WTC11 (cell line): ENCODE measurements around the gene NOG. TPM values are rescaled to one million over a fixed set of nuclear protein-coding genes. Genes with fewer than 3 reads are reported as not detected.

ENCODE experiments used
- ATAC-seq: fragments of 200-7000 bp; cut with Tn5 transposase; 2 replicates; pipeline ENCODE4 v1.10.0; 2021; ENCODE audit warnings: mild to moderate bottlenecking, moderate library complexity
- CTCF ChIA-PET: fragments of 300-600 bp; sonication (Branson Sonifier 250); formaldehyde crosslinking; loops from one replicate; lab custom pipeline; 2021; ENCODE audit warnings: antibody characterized with exemption; lab: Charles Lee
- POLR2A ChIA-PET: fragments of 350-600 bp; sonication (Branson Sonifier 250); formaldehyde crosslinking; loops from one replicate; lab custom pipeline; 2021; ENCODE audit warnings: antibody characterized with exemption; lab: Charles Lee
- DNase-seq: peaks from one replicate; pipeline ENCODE4 v3.0.0; 2021; ENCODE audit warnings: low spot score
- H3K27ac Mint-ChIP-seq: 2 replicates; pipeline ENCODE4 v1.8.0; 2021; ENCODE audit warnings: mixed read lengths
- H3K27me3 Mint-ChIP-seq: 2 replicates; pipeline ENCODE4 v1.8.0; 2021; ENCODE audit warnings: low read depth, mild to moderate bottlenecking, moderate library complexity, mixed read lengths
- H3K36me3 Mint-ChIP-seq: 2 replicates; pipeline ENCODE4 v1.8.0; 2021; ENCODE audit warnings: mixed read lengths
- H3K4me1 Mint-ChIP-seq: 2 replicates; pipeline ENCODE4 v1.8.0; 2022; ENCODE audit warnings: mixed read lengths
- H3K4me3 Mint-ChIP-seq: 2 replicates; pipeline ENCODE4 v1.8.0; 2021; ENCODE audit warnings: mild to moderate bottlenecking, moderate library complexity, mixed read lengths
- H3K9me3 Mint-ChIP-seq: 2 replicates; pipeline ENCODE4 v1.8.0; 2021; ENCODE audit warnings: mixed read lengths
- ARID4B ChIP-seq: sonication (generic); formaldehyde crosslinking; IDR thresholded peaks from 2 replicates; pipeline ENCODE4 v1.8.0; 2023; ENCODE audit warnings: missing genetic modification reagents, mild to moderate bottlenecking, borderline replicate concordance
- ATF6 ChIP-seq: sonication (generic); formaldehyde crosslinking; IDR thresholded peaks from 2 replicates; pipeline ENCODE4 v1.8.1; 2023; ENCODE audit warnings: mild to moderate bottlenecking, missing genetic modification reagents
- CREM ChIP-seq: sonication (generic); formaldehyde crosslinking; IDR thresholded peaks from 2 replicates; pipeline ENCODE4 v1.8.1; 2022; ENCODE audit warnings: mild to moderate bottlenecking, missing genetic modification reagents, moderate library complexity
- ESRRA ChIP-seq: sonication (generic); formaldehyde crosslinking; IDR thresholded peaks from 2 replicates; pipeline ENCODE4 v1.8.1; 2022; ENCODE audit warnings: mild to moderate bottlenecking, missing genetic modification reagents, borderline replicate concordance
- GTF2I ChIP-seq: fragments of 250-450 bp; sonication (Bioruptor Pico); conservative IDR thresholded peaks from 2 replicates; pipeline ENCODE4 v1.4.0; 2021; ENCODE audit warnings: mild to moderate bottlenecking
- JAZF1 ChIP-seq: fragments of 250-450 bp; sonication (Bioruptor Pico); IDR thresholded peaks from 2 replicates; pipeline ENCODE4 v1.9.0; 2021; ENCODE audit warnings: moderate library complexity, mild to moderate bottlenecking, inconsistent platforms
- MYBL2 ChIP-seq: sonication (generic); formaldehyde crosslinking; IDR thresholded peaks from 2 replicates; pipeline ENCODE4 v1.8.1; 2023; ENCODE audit warnings: mild to moderate bottlenecking, moderate library complexity, missing genetic modification reagents
- NFATC4 ChIP-seq: fragments of 250-450 bp; sonication (Bioruptor Pico); IDR thresholded peaks from 2 replicates; pipeline ENCODE4 v1.9.0; 2021; ENCODE audit warnings: mild to moderate bottlenecking
- SMAD4 ChIP-seq: sonication (generic); formaldehyde crosslinking; IDR thresholded peaks from 2 replicates; pipeline ENCODE4 v1.8.0; 2022; ENCODE audit warnings: mild to moderate bottlenecking, missing genetic modification reagents
- TP53 ChIP-seq: sonication (generic); formaldehyde crosslinking; IDR thresholded peaks from 2 replicates; pipeline ENCODE4 v1.8.1; 2023; ENCODE audit warnings: mild to moderate bottlenecking, missing genetic modification reagents
- USF2 ChIP-seq: sonication (generic); formaldehyde crosslinking; IDR thresholded peaks from 2 replicates; pipeline ENCODE4 v1.8.1; 2023; ENCODE audit warnings: mild to moderate bottlenecking, missing genetic modification reagents, moderate library complexity
- ZNF281 ChIP-seq: sonication (generic); formaldehyde crosslinking; IDR thresholded peaks from 2 replicates; pipeline ENCODE4 v1.8.0; 2023; ENCODE audit warnings: mild to moderate bottlenecking, missing genetic modification reagents
- total RNA-seq: library from RNA; stranded (reverse); gene quantifications from 3 replicates; pipeline ENCODE4 v1.2.3, GENCODE V29; 2021

The NOG gene
- total RNA-seq, 1 experiment from 2014 or later = 1.2 TPM

DNA sequence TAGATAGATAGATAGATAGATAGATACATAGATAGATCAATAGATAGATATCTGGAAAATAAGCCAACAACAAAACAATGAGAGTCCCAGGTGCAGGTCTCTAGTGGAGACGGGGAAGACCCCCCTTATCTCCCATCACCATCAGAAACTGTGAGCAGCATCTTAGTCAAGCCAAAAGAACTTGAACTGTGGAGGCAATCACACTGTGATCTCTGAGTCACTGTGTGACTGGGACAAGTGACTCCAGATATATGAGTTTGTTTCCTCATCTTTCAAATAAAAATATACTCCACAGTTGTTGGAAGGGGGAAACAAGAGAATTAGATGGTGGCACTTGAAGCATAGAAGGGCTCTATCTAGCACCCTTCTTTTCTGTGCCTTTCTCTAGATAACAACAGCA is 42.1 kb downstream of the NOG start (continued):
- TF ChIP-seq ZNF281 (CRISPR knock-in tag) (no peak), MYBL2 (CRISPR knock-in tag) (no peak), JAZF1 (CRISPR knock-in tag) (no peak), GTF2I (no peak), CREM (CRISPR knock-in tag) (no peak), USF2 (no peak), ESRRA (no peak)
- TF ChIP-seq, all 79 proteins: peak for 0

GRCh38 chr17:56636265-56636664 is 42.8 kb downstream of the NOG start:
- CTCF ChIA-PET = interaction anchor here (0.5 to 2.2 kb wide), 6 partner anchors 9 to 136 kb away, joined by 3 to 10 read pairs (median 4); no protein-coding TSS in a partner anchor
- no peak overlapping the region for H3K4me3 Mint-ChIP-seq

More at GRCh38 chr17:56636265-56636664, 42.8 kb downstream of the NOG start:
- H3K27me3 Mint-ChIP-seq = no peaks in the 10 kb centered on the region
- H3K27ac Mint-ChIP-seq = no peak overlapping the region
- H3K9me3 Mint-ChIP-seq = no peaks in the 10 kb centered on the region
- H3K36me3 Mint-ChIP-seq = no peaks in the 10 kb centered on the region
- ATAC-seq (no peak), DNase-seq (no peak)
- TF ChIP-seq ARID4B = no peak
- no peak for TF ChIP-seq NFATC4
- no peak for TF ChIP-seq TP53
- no peak for TF ChIP-seq SMAD4 (CRISPR knock-in tag)
- no peak for TF ChIP-seq ZNF281 (CRISPR knock-in tag)
- TF ChIP-seq ATF6 = no peak
- POLR2A ChIA-PET = no interaction called here
- peaks cover 3% of the 10 kb centered on the region; the same call in 1 of the 2 replicates for H3K4me1 Mint-ChIP-seq
